HepG2 (cell line): ENCODE data around the gene CYB5D1. TPM values are rescaled to one million over a fixed set of nuclear protein-coding genes. Genes with fewer than 3 reads are reported as not detected.

ENCODE experiments used
- AHDC1 ChIP-seq: sonication (generic); formaldehyde crosslinking; IDR thresholded peaks from 2 replicates; pipeline ENCODE4 v1.5.1; 2020; ENCODE audit warnings: mild to moderate bottlenecking, missing genetic modification reagents, borderline replicate concordance
- ATRX ChIP-seq: sonication (generic); formaldehyde crosslinking; IDR thresholded peaks from 2 replicates; pipeline ENCODE4 v1.4.0; 2020; ENCODE audit warnings: missing genetic modification reagents, borderline replicate concordance
- BCL6 ChIP-seq: IDR thresholded peaks from 2 replicates; pipeline ENCODE4 v1.6.1; 2016; ENCODE audit warnings: missing genetic modification reagents, missing compliant biosample characterization
- EED ChIP-seq: sonication (generic); formaldehyde crosslinking; IDR thresholded peaks from 2 replicates; pipeline ENCODE4 v1.5.0; 2020; ENCODE audit warnings: mild to moderate bottlenecking, missing genetic modification reagents
- GABPB1 ChIP-seq: IDR thresholded peaks from 2 replicates; pipeline ENCODE4 v1.6.1; 2016; ENCODE audit warnings: mild to moderate bottlenecking, missing genetic modification reagents, moderate library complexity, missing compliant biosample characterization
- HIVEP1 ChIP-seq: sonication (generic); formaldehyde crosslinking; IDR thresholded peaks from 2 replicates; pipeline ENCODE4 v1.4.0; 2020; ENCODE audit warnings: mild to moderate bottlenecking, missing genetic modification reagents
- MEIS2 ChIP-seq: sonication (generic); formaldehyde crosslinking; IDR thresholded peaks from 2 replicates; pipeline ENCODE4 v1.9.0; 2021; ENCODE audit warnings: mild to moderate bottlenecking, missing genetic modification reagents
- PCBP2 ChIP-seq: fragments of 200-400 bp; formaldehyde crosslinking; optimal IDR thresholded peaks from 2 replicates; pipeline ENCODE3; 2018; ENCODE audit warnings: low read length, low read depth; ENCODE audit not compliant: poor library complexity, severe bottlenecking
- PITX1 ChIP-seq: sonication (generic); formaldehyde crosslinking; IDR thresholded peaks from 2 replicates; pipeline ENCODE4 v1.5.1; 2020; ENCODE audit warnings: mild to moderate bottlenecking, missing genetic modification reagents
- TGIF2 ChIP-seq: IDR thresholded peaks from 2 replicates; pipeline ENCODE4 v1.6.1; 2016; ENCODE audit warnings: control low read depth, missing compliant biosample characterization
- TOE1 ChIP-seq: sonication (generic); formaldehyde crosslinking; IDR thresholded peaks from 2 replicates; pipeline ENCODE4 v1.4.0; 2020; ENCODE audit warnings: mild to moderate bottlenecking, missing genetic modification reagents
- ZFP36L1 ChIP-seq: sonication (generic); formaldehyde crosslinking; IDR thresholded peaks from 2 replicates; pipeline ENCODE4 v1.8.0; 2022; ENCODE audit warnings: mild to moderate bottlenecking, missing genetic modification reagents, moderate library complexity
- ZNF468 ChIP-seq: sonication (generic); formaldehyde crosslinking; IDR thresholded peaks from 2 replicates; pipeline ENCODE4 v1.8.0; 2022; ENCODE audit warnings: mild to moderate bottlenecking, moderate library complexity, missing genetic modification reagents
- ZNF75D ChIP-seq: sonication (generic); formaldehyde crosslinking; IDR thresholded peaks from 2 replicates; pipeline ENCODE4 v1.8.1; 2023; ENCODE audit warnings: missing genetic modification reagents, mild to moderate bottlenecking, borderline replicate concordance
- ZNF788 ChIP-seq: sonication (generic); formaldehyde crosslinking; IDR thresholded peaks from 2 replicates; pipeline ENCODE4 v1.5.0; 2020; ENCODE audit warnings: mild to moderate bottlenecking, missing genetic modification reagents, borderline replicate concordance
- ZNF891 ChIP-seq: sonication (generic); formaldehyde crosslinking; IDR thresholded peaks from 2 replicates; pipeline ENCODE4 v1.5.0; 2020; ENCODE audit warnings: mild to moderate bottlenecking, missing genetic modification reagents
- polyA plus RNA-seq, 8 experiments: library from polyadenylated mRNA; depleted of rRNA in 3 of 8; stranded (reverse) in 7 of 8; unstranded in 1 of 8; fragments of >200 nt; fragmentation: Illumina TruSeq in 4 of 8; extraction: Trizol in 4 of 8; gene quantifications; 2 replicates each; pipeline versions ENCODE4 v1.2.1 to v1.2.3, GENCODE V29; 2011 to 2016; ENCODE audit warnings: low read depth in 4 of 8, missing spikeins in 1 of 8, mixed read lengths in 1 of 8; ENCODE audit not compliant: insufficient read depth in 1 of 8
- total RNA-seq, 5 experiments: library from RNA; depleted of rRNA; stranded (reverse); fragments of >200 nt; fragmentation: Illumina TruSeq; extraction: Trizol; gene quantifications; 2 replicates each; pipeline ENCODE4 v1.2.3, GENCODE V29; 2016; ENCODE audit warnings: low read depth in 1 of 5
- TF ChIP-seq, protein P1 (sequence below): sonication (generic); formaldehyde crosslinking; IDR thresholded peaks from 2 replicates; pipeline ENCODE4 v1.5.0; 2020; ENCODE audit warnings: missing genetic modification reagents
- TF ChIP-seq, protein P2 (sequence below): sonication (generic); formaldehyde crosslinking; IDR thresholded peaks from 2 replicates; pipeline ENCODE4 v1.8.1; 2023; ENCODE audit warnings: mild to moderate bottlenecking, missing genetic modification reagents
- TF ChIP-seq, protein P3 (sequence below): sonication (generic); formaldehyde crosslinking; IDR thresholded peaks from 2 replicates; pipeline ENCODE4 v1.8.0; 2023; ENCODE audit warnings: mild to moderate bottlenecking, missing genetic modification reagents
- TF ChIP-seq, protein P4 (sequence below): sonication (generic); formaldehyde crosslinking; IDR thresholded peaks from 2 replicates; pipeline ENCODE4 v1.5.0; 2020; ENCODE audit warnings: missing genetic modification reagents

CYB5D1 gene
- total and polyA plus RNA-seq, 2 of the 13 experiments (the other 11 are each of a cell fraction or from before 2014, with no cell fraction given), result 8.9 to 17.0 TPM

- TF ChIP-seq ZNF788 (CRISPR knock-in tag) (0 out of 2 replicates have a peak, but pooled peaks have one; percentile 15), TGIF2 (CRISPR knock-in tag) (peak; percentile 24; the same call in 1 of the 2 replicates), GABPB1 (CRISPR knock-in tag) (0 out of 2 replicates have a peak, but pooled peaks have one; percentile 54), ATRX (CRISPR knock-in tag) (no peak), BCL6 (CRISPR knock-in tag) (no peak), HIVEP1 (CRISPR knock-in tag) (peak; percentile 60; the same call in 1 of the 2 replicates), ZNF468 (CRISPR knock-in tag) (no peak), EED (CRISPR knock-in tag) (peak; percentile 52; the same call in 1 of the 2 replicates), ZNF75D (CRISPR knock-in tag) (no peak), PITX1 (CRISPR knock-in tag) (0 out of 2 replicates have a peak, but pooled peaks have one; percentile 7), MEIS2 (CRISPR knock-in tag) (no peak), PCBP2 (no peak), ZNF891 (CRISPR knock-in tag) (0 out of 2 replicates have a peak, but pooled peaks have one; percentile 15), AHDC1 (CRISPR knock-in tag) (no peak; the same call in 1 of the 2 replicates), ZFP36L1 (CRISPR knock-in tag) (0 out of 2 replicates have a peak, but pooled peaks have one; percentile 33), TOE1 (CRISPR knock-in tag) (no peak)
- TF ChIP-seq, protein P1, sequence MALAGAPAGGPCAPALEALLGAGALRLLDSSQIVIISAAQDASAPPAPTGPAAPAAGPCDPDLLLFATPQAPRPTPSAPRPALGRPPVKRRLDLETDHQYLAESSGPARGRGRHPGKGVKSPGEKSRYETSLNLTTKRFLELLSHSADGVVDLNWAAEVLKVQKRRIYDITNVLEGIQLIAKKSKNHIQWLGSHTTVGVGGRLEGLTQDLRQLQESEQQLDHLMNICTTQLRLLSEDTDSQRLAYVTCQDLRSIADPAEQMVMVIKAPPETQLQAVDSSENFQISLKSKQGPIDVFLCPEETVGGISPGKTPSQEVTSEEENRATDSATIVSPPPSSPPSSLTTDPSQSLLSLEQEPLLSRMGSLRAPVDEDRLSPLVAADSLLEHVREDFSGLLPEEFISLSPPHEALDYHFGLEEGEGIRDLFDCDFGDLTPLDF, result no peak
- TF ChIP-seq, protein P2, sequence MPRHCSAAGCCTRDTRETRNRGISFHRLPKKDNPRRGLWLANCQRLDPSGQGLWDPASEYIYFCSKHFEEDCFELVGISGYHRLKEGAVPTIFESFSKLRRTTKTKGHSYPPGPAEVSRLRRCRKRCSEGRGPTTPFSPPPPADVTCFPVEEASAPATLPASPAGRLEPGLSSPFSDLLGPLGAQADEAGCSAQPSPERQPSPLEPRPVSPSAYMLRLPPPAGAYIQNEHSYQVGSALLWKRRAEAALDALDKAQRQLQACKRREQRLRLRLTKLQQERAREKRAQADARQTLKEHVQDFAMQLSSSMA (CRISPR knock-in tag), result no peak
- TF ChIP-seq, protein P3, sequence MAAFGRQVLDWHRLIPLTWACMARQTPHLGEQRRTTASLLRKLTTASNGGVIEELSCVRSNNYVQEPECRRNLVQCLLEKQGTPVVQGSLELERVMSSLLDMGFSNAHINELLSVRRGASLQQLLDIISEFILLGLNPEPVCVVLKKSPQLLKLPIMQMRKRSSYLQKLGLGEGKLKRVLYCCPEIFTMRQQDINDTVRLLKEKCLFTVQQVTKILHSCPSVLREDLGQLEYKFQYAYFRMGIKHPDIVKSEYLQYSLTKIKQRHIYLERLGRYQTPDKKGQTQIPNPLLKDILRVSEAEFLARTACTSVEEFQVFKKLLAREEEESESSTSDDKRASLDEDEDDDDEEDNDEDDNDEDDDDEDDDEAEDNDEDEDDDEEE (CRISPR knock-in tag), result 0 out of 2 replicates have a peak, but pooled peaks have one; percentile 31
- TF ChIP-seq, protein P4, sequence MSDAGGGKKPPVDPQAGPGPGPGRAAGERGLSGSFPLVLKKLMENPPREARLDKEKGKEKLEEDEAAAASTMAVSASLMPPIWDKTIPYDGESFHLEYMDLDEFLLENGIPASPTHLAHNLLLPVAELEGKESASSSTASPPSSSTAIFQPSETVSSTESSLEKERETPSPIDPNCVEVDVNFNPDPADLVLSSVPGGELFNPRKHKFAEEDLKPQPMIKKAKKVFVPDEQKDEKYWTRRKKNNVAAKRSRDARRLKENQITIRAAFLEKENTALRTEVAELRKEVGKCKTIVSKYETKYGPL, result no peak
Observed at GRCh38 chr17:7833011-7833794, 24.6 kb upstream of the CYB5D1 start (continued).
